ENCODE measurements around the gene WASHC4. TPM values are rescaled to one million over a fixed set of nuclear protein-coding genes. Genes with fewer than 3 reads are reported as not detected.

Gene WASHC4
- total RNA-seq, 1 experiment from 2014 or later = 25.5 TPM

- H3K9me3 ChIP-seq (ENCODE audit: control insufficient read depth in 1 of 2, insufficient read depth in 1 of 2, low read depth in 1 of 2, low read length in 2 of 2) = no peaks in the 10 kb centered on the region
- ChIA-PET POLR2A (no interaction called here), CTCF (no interaction called here), RAD21 (ENCODE audit: low non-redundant PET in 1 of 2, low total read pairs in 2 of 2, uncharacterized antibody in 2 of 2, unreplicated experiment in 2 of 2) (no interaction called here)
- H3K79me2 ChIP-seq (ENCODE audit: insufficient read depth, low read length) = peaks cover 56% of the 10 kb centered on the region
- DNase-seq (ENCODE audit: low read depth, low spot score) = no peak
- H3K4me1 ChIP-seq (ENCODE audit: control insufficient read depth in 1 of 2, insufficient read depth in 2 of 2, low read length in 2 of 2) = peaks cover 0 to 15% of the 10 kb centered on the region in 2 experiments; a peak in 3 of 4 replicates
- no peaks in the 10 kb centered on the region for H4K20me1 ChIP-seq (ENCODE audit: insufficient read depth)
- ATAC-seq = no peak
- TF ChIP-seq, protein P1, sequence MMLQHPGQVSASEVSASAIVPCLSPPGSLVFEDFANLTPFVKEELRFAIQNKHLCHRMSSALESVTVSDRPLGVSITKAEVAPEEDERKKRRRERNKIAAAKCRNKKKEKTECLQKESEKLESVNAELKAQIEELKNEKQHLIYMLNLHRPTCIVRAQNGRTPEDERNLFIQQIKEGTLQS (IDR thresholded peaks at IDR 0.05) = no peak
- TF ChIP-seq, protein P2, sequence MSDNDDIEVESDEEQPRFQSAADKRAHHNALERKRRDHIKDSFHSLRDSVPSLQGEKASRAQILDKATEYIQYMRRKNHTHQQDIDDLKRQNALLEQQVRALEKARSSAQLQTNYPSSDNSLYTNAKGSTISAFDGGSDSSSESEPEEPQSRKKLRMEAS (IDR thresholded peaks at IDR 0.05) = no peak
- TF ChIP-seq SIN3A (IDR thresholded peaks at IDR 0.05; ENCODE audit: low read depth) (no peak), EZH2 (IDR thresholded peaks at IDR 0.05) (no peak), CEBPB (IDR thresholded peaks at IDR 0.05; ENCODE audit: low read depth) (no peak), EZH2phosphoT487 (IDR thresholded peaks at IDR 0.05; ENCODE audit: borderline replicate concordance) (no peak), SP1 (IDR thresholded peaks at IDR 0.05; ENCODE audit: low read depth) (no peak), ELF1 (IDR thresholded peaks at IDR 0.05; ENCODE audit: borderline replicate concordance, low read depth) (no peak), TCF7L2 (IDR thresholded peaks at IDR 0.05; ENCODE audit: borderline replicate concordance, extremely low read depth, insufficient read depth, insufficient read length) (no peak), YY1 (IDR thresholded peaks at IDR 0.05; ENCODE audit: extremely low read depth, insufficient replicate concordance, low read depth, low read length) (no peak), ZBTB33 (IDR thresholded peaks at IDR 0.05; ENCODE audit: extremely low read depth, insufficient replicate concordance, low read length) (no peak)
- TF ChIP-seq, protein P3, sequence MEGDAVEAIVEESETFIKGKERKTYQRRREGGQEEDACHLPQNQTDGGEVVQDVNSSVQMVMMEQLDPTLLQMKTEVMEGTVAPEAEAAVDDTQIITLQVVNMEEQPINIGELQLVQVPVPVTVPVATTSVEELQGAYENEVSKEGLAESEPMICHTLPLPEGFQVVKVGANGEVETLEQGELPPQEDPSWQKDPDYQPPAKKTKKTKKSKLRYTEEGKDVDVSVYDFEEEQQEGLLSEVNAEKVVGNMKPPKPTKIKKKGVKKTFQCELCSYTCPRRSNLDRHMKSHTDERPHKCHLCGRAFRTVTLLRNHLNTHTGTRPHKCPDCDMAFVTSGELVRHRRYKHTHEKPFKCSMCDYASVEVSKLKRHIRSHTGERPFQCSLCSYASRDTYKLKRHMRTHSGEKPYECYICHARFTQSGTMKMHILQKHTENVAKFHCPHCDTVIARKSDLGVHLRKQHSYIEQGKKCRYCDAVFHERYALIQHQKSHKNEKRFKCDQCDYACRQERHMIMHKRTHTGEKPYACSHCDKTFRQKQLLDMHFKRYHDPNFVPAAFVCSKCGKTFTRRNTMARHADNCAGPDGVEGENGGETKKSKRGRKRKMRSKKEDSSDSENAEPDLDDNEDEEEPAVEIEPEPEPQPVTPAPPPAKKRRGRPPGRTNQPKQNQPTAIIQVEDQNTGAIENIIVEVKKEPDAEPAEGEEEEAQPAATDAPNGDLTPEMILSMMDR (IDR thresholded peaks at IDR 0.05 in 2 of 3, conservative IDR thresholded peaks at IDR 0.05 in 1 of 3; ENCODE audit: borderline replicate concordance in 1 of 3, insufficient read depth in 1 of 3, low read depth in 2 of 3, low read length in 2 of 3) = no peak
- intact Hi-C loops (cut with micrococcal nuclease) = no loop called here
- H3K4me2 ChIP-seq (ENCODE audit: low read length) = no peak overlapping the region
- no peak overlapping the region for H3K9ac ChIP-seq (ENCODE audit: low read length)
- no peak overlapping the region for H2AFZ ChIP-seq (ENCODE audit: low read depth, low read length, poor library complexity, severe bottlenecking)
- BruUV-seq (replicated peaks) = no TSS peak
- no peaks in the 10 kb centered on the region for H3K27me3 ChIP-seq (ENCODE audit: insufficient read depth, low read length)
- H3K9me2 ChIP-seq (ENCODE audit: insufficient read depth) = no peaks in the 10 kb centered on the region
- H3K4me3 ChIP-seq (replicated peaks in 1 of 2; ENCODE audit: low read depth in 1 of 2, low read length in 2 of 2) = no peak overlapping the region
- H3K27ac ChIP-seq (ENCODE audit: low read depth, low read length) = no peak overlapping the region
- H3K36me3 ChIP-seq (ENCODE audit: control insufficient read depth in 1 of 2, insufficient read depth in 2 of 2, low read length in 2 of 2) = peaks cover 19 to 21% of the 10 kb centered on the region in 2 experiments
These were observed 5.6 kb downstream of the WASHC4 start for GRCh38 chr12:105113094-105113493.

Measured in HCT116 (cell line).